ENCODE results near the gene IFNL1. TPM values are rescaled to one million over a fixed set of nuclear protein-coding genes. Genes with fewer than 3 reads are reported as not detected.
A peak's percentile ranks its signal among the peaks of the same experiment; 100 is the strongest.

Gene IFNL1
- total RNA-seq, 1 experiment from 2014 or later = 0.57 TPM

GRCh38 chr19:39263912-39264305, 32.3 kb upstream of the IFNL1 start:
- TF ChIP-seq POLR2AphosphoS5 (IDR thresholded peaks at IDR 0.05; ENCODE audit: low read depth, low read length) (no peak), SIN3A (IDR thresholded peaks at IDR 0.05; ENCODE audit: borderline replicate concordance, insufficient read depth, low read depth, low read length) (no peak), TCF7L2 (IDR thresholded peaks at IDR 0.05; ENCODE audit: low read depth, low read length) (no peak), REST (IDR thresholded peaks at IDR 0.05; ENCODE audit: insufficient read depth in 1 of 2, low read depth in 2 of 2, low read length in 1 of 2) (no peak)
- TF ChIP-seq, protein P1, sequence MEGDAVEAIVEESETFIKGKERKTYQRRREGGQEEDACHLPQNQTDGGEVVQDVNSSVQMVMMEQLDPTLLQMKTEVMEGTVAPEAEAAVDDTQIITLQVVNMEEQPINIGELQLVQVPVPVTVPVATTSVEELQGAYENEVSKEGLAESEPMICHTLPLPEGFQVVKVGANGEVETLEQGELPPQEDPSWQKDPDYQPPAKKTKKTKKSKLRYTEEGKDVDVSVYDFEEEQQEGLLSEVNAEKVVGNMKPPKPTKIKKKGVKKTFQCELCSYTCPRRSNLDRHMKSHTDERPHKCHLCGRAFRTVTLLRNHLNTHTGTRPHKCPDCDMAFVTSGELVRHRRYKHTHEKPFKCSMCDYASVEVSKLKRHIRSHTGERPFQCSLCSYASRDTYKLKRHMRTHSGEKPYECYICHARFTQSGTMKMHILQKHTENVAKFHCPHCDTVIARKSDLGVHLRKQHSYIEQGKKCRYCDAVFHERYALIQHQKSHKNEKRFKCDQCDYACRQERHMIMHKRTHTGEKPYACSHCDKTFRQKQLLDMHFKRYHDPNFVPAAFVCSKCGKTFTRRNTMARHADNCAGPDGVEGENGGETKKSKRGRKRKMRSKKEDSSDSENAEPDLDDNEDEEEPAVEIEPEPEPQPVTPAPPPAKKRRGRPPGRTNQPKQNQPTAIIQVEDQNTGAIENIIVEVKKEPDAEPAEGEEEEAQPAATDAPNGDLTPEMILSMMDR (IDR thresholded peaks at IDR 0.05) = no peak
- no TSS peak for BruUV-seq (replicated peaks)
- intact Hi-C loops (cut with micrococcal nuclease; ENCODE audit: unreplicated experiment) = no loop called here
- ChIA-PET POLR2A (no interaction called here), CTCF (interaction anchor here (1.0 kb wide), 1 partner anchor 64 kb away, joined by 3 read pairs; no protein-coding TSS in a partner anchor)
- DNase-seq (ENCODE audit: low read depth, low spot score) = no peak
- in situ Hi-C loops (cut with HindIII; ENCODE audit: low pct_unique_long_range_greater_than_20kb, low sequenced_read_pairs) = no loop called here
- Histone ChIP-seq H3K27ac (ENCODE audit: low read length) (no peak overlapping the region), H3K36me3 (ENCODE audit: control insufficient read depth, insufficient read depth, low read length) (no peaks in the 10 kb centered on the region), H3K9me3 (ENCODE audit: control insufficient read depth, insufficient read depth, low read depth, low read length) (no peaks in the 10 kb centered on the region), H3K4me3 (ENCODE audit: low read depth in 2 of 2, low read length in 2 of 2) (no peak overlapping the region), H3K4me1 (ENCODE audit: control insufficient read depth, insufficient read depth, low read length) (no peaks in the 10 kb centered on the region), H3K27me3 (ENCODE audit: control insufficient read depth, insufficient read depth, low read length) (peaks cover 9% of the 10 kb centered on the region)
- ATAC-seq = peak; percentile 23

DNA sequence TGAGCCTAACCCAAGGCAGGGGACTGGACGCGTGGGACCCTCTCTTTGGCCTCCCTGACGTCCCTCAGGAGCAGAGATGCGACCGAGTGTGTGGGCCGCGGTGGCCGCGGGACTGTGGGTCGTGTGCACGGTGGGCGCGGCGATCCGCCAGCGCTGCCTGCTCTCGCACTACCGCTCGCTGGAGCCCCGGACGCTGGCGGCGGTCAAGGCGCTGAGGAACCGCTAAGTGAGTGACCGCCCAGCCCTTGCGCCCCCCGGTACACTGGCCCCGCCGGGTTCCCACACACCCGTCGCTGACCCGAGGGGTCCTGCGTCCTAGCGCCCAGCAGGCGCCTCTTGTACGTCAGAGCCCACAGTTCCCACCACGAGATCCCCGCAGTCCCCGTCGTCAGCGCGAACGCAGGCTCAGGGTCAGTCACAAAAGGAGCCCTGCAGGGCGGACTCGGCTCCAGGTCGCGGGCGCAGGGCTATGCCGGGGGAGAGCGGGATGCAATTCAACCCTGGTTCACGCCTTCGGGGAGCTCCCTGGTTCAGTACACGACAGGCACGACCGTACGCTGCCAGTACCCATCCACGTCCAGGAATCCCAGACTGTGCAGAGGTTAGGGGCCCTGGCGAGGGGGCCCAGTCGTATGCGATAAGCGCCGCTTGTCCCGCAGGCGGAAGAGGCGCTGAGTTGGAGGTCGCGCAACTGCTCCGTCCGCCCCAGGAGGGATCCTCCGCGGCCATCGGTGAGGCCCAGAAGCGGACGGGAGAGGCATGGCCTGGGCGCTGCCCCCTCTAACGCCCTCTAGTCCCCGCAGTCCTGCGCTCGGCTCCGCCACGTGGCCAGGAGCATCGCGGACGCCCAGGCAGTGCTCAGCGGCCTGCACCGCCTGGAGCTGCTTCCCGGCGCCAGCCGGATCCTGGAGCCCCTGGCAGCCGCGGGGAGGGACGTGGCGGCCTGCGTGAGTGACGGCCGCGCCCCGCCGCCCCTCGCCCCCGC, 31.6 kb upstream of the IFNL1 start:
- intact Hi-C loops (cut with micrococcal nuclease; ENCODE audit: unreplicated experiment) = no loop called here
- no peak for ATAC-seq
- no peak for DNase-seq (ENCODE audit: low read depth, low spot score)
- Histone ChIP-seq H3K36me3 (ENCODE audit: control insufficient read depth, insufficient read depth, low read length) (no peaks in the 10 kb centered on the region), H3K4me1 (ENCODE audit: control insufficient read depth, insufficient read depth, low read length) (no peaks in the 10 kb centered on the region), H3K9me3 (ENCODE audit: control insufficient read depth, insufficient read depth, low read depth, low read length) (no peaks in the 10 kb centered on the region), H3K27me3 (ENCODE audit: control insufficient read depth, insufficient read depth, low read length) (peaks cover 9% of the 10 kb centered on the region), H3K27ac (ENCODE audit: low read length) (no peak overlapping the region), H3K4me3 (ENCODE audit: low read depth in 2 of 2, low read length in 2 of 2) (no peak overlapping the region)
- CTCF ChIA-PET = interaction anchor here (1.0 kb wide), 1 partner anchor 63 kb away, joined by 3 read pairs; no protein-coding TSS in a partner anchor
- no TSS peak for BruUV-seq (replicated peaks)
- TF ChIP-seq SIN3A (IDR thresholded peaks at IDR 0.05; ENCODE audit: borderline replicate concordance, insufficient read depth, low read depth, low read length) (no peak), POLR2AphosphoS5 (IDR thresholded peaks at IDR 0.05; ENCODE audit: low read depth, low read length) (no peak), TCF7L2 (IDR thresholded peaks at IDR 0.05; ENCODE audit: low read depth, low read length) (no peak), REST (IDR thresholded peaks at IDR 0.05; ENCODE audit: insufficient read depth in 1 of 2, low read depth in 2 of 2, low read length in 1 of 2) (no peak)
- TF ChIP-seq, protein P1 (IDR thresholded peaks at IDR 0.05) = no peak
- in situ Hi-C loops (cut with HindIII; ENCODE audit: low pct_unique_long_range_greater_than_20kb, low sequenced_read_pairs) = no loop called here
- POLR2A ChIA-PET = interaction anchor here (0.5 kb wide), 1 partner anchor 148 kb away, joined by 4 read pairs; the partner anchor contains the start of gene PLEKHG2

Data from Panc1 (cell line).